GM12892 (cell line): ENCODE results near the gene FHAD1.

ENCODE experiments used
- POLR2A ChIP-seq: IDR thresholded peaks from 2 replicates; pipeline ENCODE4 v1.6.1; 2011; ENCODE audit warnings: low read depth, low read length, control low read depth
- POLR2AphosphoS5 ChIP-seq: IDR thresholded peaks from 2 replicates; pipeline ENCODE4 v1.6.1; 2011; ENCODE audit warnings: low read depth, low read length, control low read depth
- TAF1 ChIP-seq: IDR thresholded peaks from 2 replicates; pipeline ENCODE4 v1.6.1; 2011; ENCODE audit warnings: low read depth, mild to moderate bottlenecking, control low read depth, low read length, borderline replicate concordance

- no peak for TF ChIP-seq POLR2A
- TF ChIP-seq POLR2AphosphoS5: no peak
- no peak for TF ChIP-seq TAF1
Observed at GRCh38 chr1:15443281-15443680, 196.3 kb downstream of the FHAD1 start.
